ENCODE data around the gene HHIPL2. TPM values are rescaled to one million over a fixed set of nuclear protein-coding genes. Genes with fewer than 3 reads are reported as not detected.
A peak's percentile ranks its signal among the peaks of the same experiment; 100 is the strongest.

HHIPL2 gene
- total and polyA plus RNA-seq, 2 experiments from 2014 or later, result 0.52 TPM; not detected in 1

DNA sequence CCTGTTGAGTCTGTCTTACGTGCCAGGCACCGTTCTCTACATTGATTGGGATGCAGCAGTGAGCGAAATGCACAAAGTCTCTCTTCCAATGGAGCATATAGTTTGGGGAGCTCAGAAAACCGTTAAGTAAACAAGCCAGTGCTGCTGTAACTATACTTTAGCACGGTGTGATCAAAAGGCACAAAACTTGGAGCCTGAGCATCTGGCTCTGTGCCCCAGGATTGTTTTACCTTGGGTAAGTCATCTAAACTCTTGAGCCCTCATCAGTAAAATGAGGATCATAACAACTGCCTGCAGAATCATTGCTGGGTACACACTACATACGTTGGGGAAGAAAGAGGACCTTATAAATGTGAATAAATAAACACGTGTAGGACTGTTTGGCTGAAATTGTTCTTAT is 1.8 kb downstream of the HHIPL2 start:
- H3K4me3 Mint-ChIP-seq, result no peak overlapping the region
- Histone ChIP-seq H3F3A (replicated peaks; ENCODE audit: low read depth) (no peaks in the 10 kb centered on the region), H3K36me3 (ENCODE audit: insufficient read depth) (no peaks in the 10 kb centered on the region), H3K4me2 (no peak overlapping the region), H3K9me2 (ENCODE audit: insufficient read depth) (no peaks in the 10 kb centered on the region), H3K27ac (ENCODE audit: low read depth) (no peak overlapping the region), H3K79me2 (replicated peaks; ENCODE audit: insufficient read depth) (no peaks in the 10 kb centered on the region), H3K27me3 (ENCODE audit: insufficient read depth) (no peaks in the 10 kb centered on the region), H3K4me1 (ENCODE audit: insufficient read depth) (peaks cover 3% of the 10 kb centered on the region; the same call in 1 of the 2 replicates), H3K4me3 (no peak overlapping the region), H4K20me1 (replicated peaks; ENCODE audit: insufficient read depth) (no peaks in the 10 kb centered on the region), H2AFZ (peak overlapping the region; percentile 34; the same call in 1 of the 2 replicates)
- H3K27ac Mint-ChIP-seq, result no peak overlapping the region
- H3K9me3 Mint-ChIP-seq, result no peaks in the 10 kb centered on the region
- H3K27me3 Mint-ChIP-seq (ENCODE audit: insufficient read depth, low read depth, poor library complexity), result peaks cover 4% of the 10 kb centered on the region
- TF ChIP-seq NANOG (IDR thresholded peaks at IDR 0.05; ENCODE audit: borderline replicate concordance), result no peak
- peaks cover 10% of the 10 kb centered on the region for H3K4me1 Mint-ChIP-seq
- H3K36me3 Mint-ChIP-seq (ENCODE audit: low read depth), result no peaks in the 10 kb centered on the region; the same call in 2 of the 3 replicates
- ATAC-seq (no peak), DNase-seq (ENCODE audit: low spot score) (no peak)

DNA sequence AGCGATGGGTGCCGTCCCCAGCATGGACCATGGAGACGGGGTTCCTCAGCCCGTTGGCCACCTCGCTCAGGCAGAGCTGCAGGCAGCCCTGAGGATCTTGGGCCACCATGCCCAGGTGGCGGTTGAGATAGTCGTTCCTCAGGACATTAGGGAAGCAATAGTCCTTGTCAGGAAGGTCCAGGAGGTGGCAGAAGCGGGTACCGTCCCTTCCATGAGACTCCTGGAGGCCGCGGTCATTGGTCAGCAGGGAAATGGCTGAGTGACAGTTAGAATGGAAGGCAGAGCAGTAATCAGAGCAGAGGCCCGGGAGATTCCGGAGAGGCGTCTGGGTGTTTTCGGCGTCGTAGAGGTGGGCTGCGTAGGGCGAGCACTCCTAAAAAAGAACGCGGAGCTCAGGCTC is 4.1 kb downstream of the HHIPL2 start:
- Histone ChIP-seq H3K79me2 (replicated peaks; ENCODE audit: insufficient read depth) (no peaks in the 10 kb centered on the region), H3K27ac (ENCODE audit: low read depth) (no peak overlapping the region), H3K36me3 (ENCODE audit: insufficient read depth) (no peaks in the 10 kb centered on the region), H3F3A (replicated peaks; ENCODE audit: low read depth) (no peaks in the 10 kb centered on the region), H3K4me1 (ENCODE audit: insufficient read depth) (peaks cover 3% of the 10 kb centered on the region; the same call in 1 of the 2 replicates), H3K27me3 (ENCODE audit: insufficient read depth) (no peaks in the 10 kb centered on the region), H3K4me2 (no peak overlapping the region), H4K20me1 (replicated peaks; ENCODE audit: insufficient read depth) (no peaks in the 10 kb centered on the region), H3K4me3 (no peak overlapping the region), H2AFZ (0 out of 2 replicates have a peak overlapping the region, but pooled peaks have one; percentile 23), H3K9me2 (ENCODE audit: insufficient read depth) (no peaks in the 10 kb centered on the region)
- no peaks in the 10 kb centered on the region for H3K9me3 Mint-ChIP-seq
- peak; percentile 43 for ATAC-seq
- peak; percentile 56 for DNase-seq (ENCODE audit: low spot score)
- H3K27ac Mint-ChIP-seq, result peak overlapping the region; percentile 14; the same call in 1 of the 2 replicates
- no peaks in the 10 kb centered on the region for H3K27me3 Mint-ChIP-seq (ENCODE audit: insufficient read depth, low read depth, poor library complexity)
- H3K4me3 Mint-ChIP-seq, result no peak overlapping the region
- TF ChIP-seq, protein P1, sequence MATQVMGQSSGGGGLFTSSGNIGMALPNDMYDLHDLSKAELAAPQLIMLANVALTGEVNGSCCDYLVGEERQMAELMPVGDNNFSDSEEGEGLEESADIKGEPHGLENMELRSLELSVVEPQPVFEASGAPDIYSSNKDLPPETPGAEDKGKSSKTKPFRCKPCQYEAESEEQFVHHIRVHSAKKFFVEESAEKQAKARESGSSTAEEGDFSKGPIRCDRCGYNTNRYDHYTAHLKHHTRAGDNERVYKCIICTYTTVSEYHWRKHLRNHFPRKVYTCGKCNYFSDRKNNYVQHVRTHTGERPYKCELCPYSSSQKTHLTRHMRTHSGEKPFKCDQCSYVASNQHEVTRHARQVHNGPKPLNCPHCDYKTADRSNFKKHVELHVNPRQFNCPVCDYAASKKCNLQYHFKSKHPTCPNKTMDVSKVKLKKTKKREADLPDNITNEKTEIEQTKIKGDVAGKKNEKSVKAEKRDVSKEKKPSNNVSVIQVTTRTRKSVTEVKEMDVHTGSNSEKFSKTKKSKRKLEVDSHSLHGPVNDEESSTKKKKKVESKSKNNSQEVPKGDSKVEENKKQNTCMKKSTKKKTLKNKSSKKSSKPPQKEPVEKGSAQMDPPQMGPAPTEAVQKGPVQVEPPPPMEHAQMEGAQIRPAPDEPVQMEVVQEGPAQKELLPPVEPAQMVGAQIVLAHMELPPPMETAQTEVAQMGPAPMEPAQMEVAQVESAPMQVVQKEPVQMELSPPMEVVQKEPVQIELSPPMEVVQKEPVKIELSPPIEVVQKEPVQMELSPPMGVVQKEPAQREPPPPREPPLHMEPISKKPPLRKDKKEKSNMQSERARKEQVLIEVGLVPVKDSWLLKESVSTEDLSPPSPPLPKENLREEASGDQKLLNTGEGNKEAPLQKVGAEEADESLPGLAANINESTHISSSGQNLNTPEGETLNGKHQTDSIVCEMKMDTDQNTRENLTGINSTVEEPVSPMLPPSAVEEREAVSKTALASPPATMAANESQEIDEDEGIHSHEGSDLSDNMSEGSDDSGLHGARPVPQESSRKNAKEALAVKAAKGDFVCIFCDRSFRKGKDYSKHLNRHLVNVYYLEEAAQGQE (IDR thresholded peaks at IDR 0.05; ENCODE audit: unreplicated experiment), result no peak
- TF ChIP-seq, protein P2, sequence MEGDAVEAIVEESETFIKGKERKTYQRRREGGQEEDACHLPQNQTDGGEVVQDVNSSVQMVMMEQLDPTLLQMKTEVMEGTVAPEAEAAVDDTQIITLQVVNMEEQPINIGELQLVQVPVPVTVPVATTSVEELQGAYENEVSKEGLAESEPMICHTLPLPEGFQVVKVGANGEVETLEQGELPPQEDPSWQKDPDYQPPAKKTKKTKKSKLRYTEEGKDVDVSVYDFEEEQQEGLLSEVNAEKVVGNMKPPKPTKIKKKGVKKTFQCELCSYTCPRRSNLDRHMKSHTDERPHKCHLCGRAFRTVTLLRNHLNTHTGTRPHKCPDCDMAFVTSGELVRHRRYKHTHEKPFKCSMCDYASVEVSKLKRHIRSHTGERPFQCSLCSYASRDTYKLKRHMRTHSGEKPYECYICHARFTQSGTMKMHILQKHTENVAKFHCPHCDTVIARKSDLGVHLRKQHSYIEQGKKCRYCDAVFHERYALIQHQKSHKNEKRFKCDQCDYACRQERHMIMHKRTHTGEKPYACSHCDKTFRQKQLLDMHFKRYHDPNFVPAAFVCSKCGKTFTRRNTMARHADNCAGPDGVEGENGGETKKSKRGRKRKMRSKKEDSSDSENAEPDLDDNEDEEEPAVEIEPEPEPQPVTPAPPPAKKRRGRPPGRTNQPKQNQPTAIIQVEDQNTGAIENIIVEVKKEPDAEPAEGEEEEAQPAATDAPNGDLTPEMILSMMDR (conservative IDR thresholded peaks at IDR 0.05; ENCODE audit: low read depth in 2 of 2), result peak; percentile 19 to 46; a peak in 2 of 4 replicates
- no peak for TF ChIP-seq POLR2AphosphoS5 (IDR thresholded peaks at IDR 0.05; ENCODE audit: low read depth)
- peaks cover 10% of the 10 kb centered on the region for H3K4me1 Mint-ChIP-seq
- H3K36me3 Mint-ChIP-seq (ENCODE audit: low read depth), result no peaks in the 10 kb centered on the region; the same call in 2 of the 3 replicates

DNA sequence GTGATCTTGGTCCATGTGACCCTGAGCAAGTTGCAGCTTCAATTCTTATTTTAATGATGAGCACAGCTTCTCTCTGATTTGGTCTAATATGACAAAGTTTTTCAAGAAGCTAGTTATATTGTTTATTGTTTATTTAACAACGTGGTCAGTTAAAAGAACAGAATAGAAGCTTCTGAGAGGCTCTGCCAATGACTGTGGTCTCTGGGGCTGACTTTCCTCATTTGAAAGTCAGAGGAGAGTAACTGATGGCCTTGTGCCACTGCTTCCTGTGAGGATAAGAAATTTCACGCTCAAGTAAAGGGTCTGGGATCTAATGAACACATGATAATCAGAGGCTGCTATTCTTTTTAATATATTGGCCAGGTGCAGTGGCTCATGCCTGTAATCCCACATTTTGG is 7.3 kb downstream of the HHIPL2 start:
- Mint-ChIP-seq H3K4me1 (no peaks in the 10 kb centered on the region), H3K9me3 (no peaks in the 10 kb centered on the region), H3K4me3 (no peak overlapping the region), H3K27ac (no peak overlapping the region), H3K36me3 (ENCODE audit: low read depth) (no peaks in the 10 kb centered on the region; the same call in 2 of the 3 replicates), H3K27me3 (ENCODE audit: insufficient read depth, low read depth, poor library complexity) (peaks cover 2% of the 10 kb centered on the region)
- Histone ChIP-seq H3K36me3 (ENCODE audit: insufficient read depth) (no peaks in the 10 kb centered on the region), H4K20me1 (replicated peaks; ENCODE audit: insufficient read depth) (no peaks in the 10 kb centered on the region), H3F3A (replicated peaks; ENCODE audit: low read depth) (no peaks in the 10 kb centered on the region), H3K27ac (ENCODE audit: low read depth) (no peak overlapping the region), H3K4me1 (ENCODE audit: insufficient read depth) (no peaks in the 10 kb centered on the region), H3K9me2 (ENCODE audit: insufficient read depth) (no peaks in the 10 kb centered on the region), H3K4me3 (no peak overlapping the region), H2AFZ (no peak overlapping the region; the same call in 1 of the 2 replicates), H3K79me2 (replicated peaks; ENCODE audit: insufficient read depth) (no peaks in the 10 kb centered on the region), H3K27me3 (ENCODE audit: insufficient read depth) (no peaks in the 10 kb centered on the region), H3K4me2 (no peak overlapping the region)
- no peak for ATAC-seq
- DNase-seq (ENCODE audit: low spot score), result no peak
- TF ChIP-seq EZH2phosphoT487 (IDR thresholded peaks at IDR 0.05; ENCODE audit: unreplicated experiment) (no peak), POLR2AphosphoS5 (IDR thresholded peaks at IDR 0.05; ENCODE audit: low read depth) (no peak), CREB1 (CRISPR knock-in tag; IDR thresholded peaks at IDR 0.05; ENCODE audit: low read depth) (no peak), ZNF114 (CRISPR knock-in tag; IDR thresholded peaks at IDR 0.05) (no peak), ZNF331 (CRISPR knock-in tag; IDR thresholded peaks at IDR 0.05; ENCODE audit: low read depth) (no peak)
- TF ChIP-seq, protein P1 (IDR thresholded peaks at IDR 0.05; ENCODE audit: unreplicated experiment), result no peak
